Glomerular endothelial cell (primary cell): Measurements from ENCODE around the gene KAZN. TPM values are rescaled to one million over a fixed set of nuclear protein-coding genes. Genes with fewer than 3 reads are reported as not detected.

Experiments used
- DNase-seq: peaks from one replicate; pipeline ENCODE4 v3.0.0-alpha.2; 2011; ENCODE audit warnings: low read depth, low spot score; ENCODE audit errors: extremely low read depth
- total RNA-seq: library from RNA; depleted of rRNA; stranded (reverse); fragments of >200 nt; gene quantifications from 2 replicates; pipeline ENCODE4 v1.2.3, GENCODE V29; 2015

KAZN gene
- total RNA-seq, 1 donor from 2014 or later, result 6.9 TPM

- DNase-seq, result no peak
Observed at GRCh38 chr1:14989931-14990728, 391.6 kb downstream of the KAZN start.

GRCh38 chr1:14993414-14993813 is 394.9 kb downstream of the KAZN start:
- DNase-seq, result no peak

GRCh38 chr1:14994148-14994547 is 395.7 kb downstream of the KAZN start:
- no peak for DNase-seq

- DNase-seq, result no peak
Observed at GRCh38 chr1:14994841-14995437, 396.5 kb downstream of the KAZN start.

- DNase-seq, result no peak
Observed at GRCh38 chr1:14996133-14997050, 397.9 kb downstream of the KAZN start.

- DNase-seq, result no peak
Observed at GRCh38 chr1:14997646-14998276, 399.3 kb downstream of the KAZN start.

- DNase-seq, result no peak
Observed at GRCh38 chr1:14999441-14999840, 401.0 kb downstream of the KAZN start.

GRCh38 chr1:15000030-15000429 is 401.5 kb downstream of the KAZN start:
- DNase-seq, result no peak

- DNase-seq, result no peak
Observed at GRCh38 chr1:15000671-15001070, 402.2 kb downstream of the KAZN start.

- no peak for DNase-seq
Observed at GRCh38 chr1:15001317-15001915, 402.9 kb downstream of the KAZN start.

- DNase-seq, result no peak
Observed at GRCh38 chr1:15002325-15002724, 403.8 kb downstream of the KAZN start.

GRCh38 chr1:15004396-15004795 is 405.9 kb downstream of the KAZN start:
- DNase-seq, result no peak

- DNase-seq, result no peak
Observed at GRCh38 chr1:15005116-15005515, 406.6 kb downstream of the KAZN start.

GRCh38 chr1:15007368-15007767 is 408.9 kb downstream of the KAZN start:
- DNase-seq, result no peak

- no peak for DNase-seq
Observed at GRCh38 chr1:15007842-15008241, 409.4 kb downstream of the KAZN start.

GRCh38 chr1:15008783-15009729 is 410.6 kb downstream of the KAZN start:
- peak; percentile 76 for DNase-seq

- no peak for DNase-seq
Observed at GRCh38 chr1:15011160-15011559, 412.7 kb downstream of the KAZN start.

GRCh38 chr1:15011661-15012060 is 413.2 kb downstream of the KAZN start:
- DNase-seq, result no peak

- DNase-seq, result no peak
Observed at GRCh38 chr1:15012822-15013221, 414.3 kb downstream of the KAZN start.
